Dedifferentiated amniotic fluid mesenchymal stem cell (primary cell): ENCODE results near the gene MAGI2.
"Not testable (repeated sequence)": the region's sequence is repeated elsewhere in the genome, so short reads cannot be mapped to it uniquely, and the experiment has no call there.

Experiments
- DNase-seq: peaks from one replicate; pipeline ENCODE4 v3.0.0-alpha.2; 2016; ENCODE audit errors: extremely low spot score

The MAGI2 gene

DNA sequence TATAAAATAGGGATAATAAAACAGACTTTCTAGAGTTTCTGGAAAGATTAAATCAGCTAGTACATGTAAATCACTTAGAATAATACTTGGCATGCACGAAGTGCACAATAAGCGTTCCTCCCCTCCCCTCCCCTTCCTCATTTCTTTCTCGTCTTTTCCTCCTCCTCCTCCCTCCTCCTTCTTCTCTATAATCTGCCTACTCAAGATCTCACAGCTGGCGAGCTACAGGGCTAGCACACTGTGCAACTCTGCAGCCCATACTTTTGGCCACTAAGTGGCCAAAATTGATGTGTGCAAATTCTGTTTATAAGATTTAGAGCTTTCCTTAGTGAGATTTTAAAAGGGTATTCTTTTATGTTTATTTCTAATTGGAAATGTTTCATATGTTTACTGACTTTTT, 1089.6 kb downstream of the MAGI2 start:
- DNase-seq = no peak

DNA sequence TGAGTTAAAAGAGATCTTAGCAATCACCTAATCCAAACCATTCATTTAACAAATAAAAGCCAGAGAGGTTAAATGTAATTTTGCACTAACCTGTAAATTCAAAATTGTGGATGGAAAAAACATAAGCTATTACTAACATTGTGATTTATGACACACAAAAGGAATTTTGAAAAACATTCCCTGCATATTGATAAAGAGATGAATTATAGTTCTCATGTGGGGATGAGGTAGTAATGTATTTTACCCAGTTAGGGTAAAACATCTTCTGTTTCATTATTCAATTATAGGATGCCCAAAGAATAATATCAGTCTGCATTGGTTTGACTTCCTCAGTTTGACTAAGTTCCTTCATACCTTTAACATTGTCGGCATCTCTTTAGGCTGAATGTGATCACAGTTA, 1093.6 kb downstream of the MAGI2 start:
- DNase-seq = no peak

DNA sequence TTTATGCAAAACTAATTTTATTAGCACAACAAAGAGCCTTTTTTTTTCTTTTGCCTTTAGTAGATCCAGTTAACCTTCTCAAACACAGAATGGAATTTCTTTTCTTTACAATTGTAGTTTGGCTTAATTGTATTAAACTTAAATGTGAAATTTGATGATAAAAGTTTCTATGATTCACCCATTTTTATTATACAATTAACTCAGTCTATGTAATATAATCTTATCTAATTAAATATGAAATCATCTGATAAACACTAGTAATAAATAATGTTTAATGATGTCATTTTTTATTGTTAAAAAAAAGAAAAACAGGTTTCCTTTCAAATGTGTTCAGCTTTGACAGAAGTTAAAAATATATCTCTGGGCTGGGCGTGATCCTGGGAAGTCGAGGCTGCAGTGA, 1095.8 kb downstream of the MAGI2 start:
- no peak for DNase-seq

DNA sequence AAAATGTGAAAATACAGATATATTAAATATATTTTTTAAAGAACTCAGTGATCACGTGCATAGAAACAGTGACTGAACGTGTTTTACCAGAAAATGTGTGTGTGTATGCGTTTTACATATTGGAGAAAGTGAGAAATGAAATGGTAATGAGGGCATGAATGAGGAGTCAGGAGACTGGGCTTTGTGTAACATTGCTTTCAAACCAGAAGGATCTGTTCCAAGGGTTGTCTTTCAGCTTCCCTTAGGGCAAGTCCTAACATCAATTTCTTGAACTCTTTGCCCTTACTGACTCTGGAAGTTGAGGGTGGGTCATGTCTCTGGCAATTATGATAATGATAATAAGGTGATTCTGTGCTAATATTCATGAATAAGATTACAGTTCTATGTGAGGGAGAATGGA, 1097.6 kb downstream of the MAGI2 start:
- DNase-seq = no peak

DNA sequence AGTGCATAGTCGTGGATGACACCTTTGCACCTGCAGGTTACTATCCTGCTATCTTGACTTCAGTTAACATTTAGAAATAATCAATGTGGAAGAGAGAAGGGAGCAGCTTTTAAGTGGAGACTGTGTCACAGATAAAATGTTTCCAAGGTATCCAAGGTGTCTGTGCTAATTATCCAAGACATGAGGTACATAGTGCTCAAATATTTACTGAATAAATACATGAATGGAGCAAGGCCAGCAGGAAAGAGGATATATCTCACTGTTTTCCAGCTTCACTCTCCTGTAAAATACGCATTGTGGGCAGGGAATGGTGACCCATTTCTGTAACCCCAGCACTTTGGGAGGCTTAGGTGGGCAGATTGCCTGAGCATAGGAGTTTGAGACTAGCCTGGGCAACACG, 1102.5 kb downstream of the MAGI2 start:
- no peak for DNase-seq

DNA sequence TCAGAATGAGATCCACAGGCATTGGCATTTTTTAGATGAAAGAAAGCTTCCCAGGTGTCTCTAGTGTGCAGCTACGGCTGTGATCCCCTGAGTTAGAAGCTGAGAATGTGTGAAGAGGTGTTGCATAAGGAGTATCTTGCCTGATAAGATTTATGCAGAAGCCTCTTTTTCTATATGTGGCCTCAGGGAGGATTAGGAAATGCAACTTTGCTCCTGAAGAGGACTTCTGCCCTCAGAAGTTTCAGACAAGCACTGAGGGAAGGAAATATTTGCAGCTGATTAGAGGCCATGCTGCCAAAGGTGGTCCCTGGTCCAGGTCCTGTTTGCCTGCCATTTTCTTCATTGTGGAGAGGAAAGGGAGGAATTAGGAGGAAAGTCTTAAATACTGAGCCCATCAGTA, 1103.1 kb downstream of the MAGI2 start:
- DNase-seq = no peak

DNA sequence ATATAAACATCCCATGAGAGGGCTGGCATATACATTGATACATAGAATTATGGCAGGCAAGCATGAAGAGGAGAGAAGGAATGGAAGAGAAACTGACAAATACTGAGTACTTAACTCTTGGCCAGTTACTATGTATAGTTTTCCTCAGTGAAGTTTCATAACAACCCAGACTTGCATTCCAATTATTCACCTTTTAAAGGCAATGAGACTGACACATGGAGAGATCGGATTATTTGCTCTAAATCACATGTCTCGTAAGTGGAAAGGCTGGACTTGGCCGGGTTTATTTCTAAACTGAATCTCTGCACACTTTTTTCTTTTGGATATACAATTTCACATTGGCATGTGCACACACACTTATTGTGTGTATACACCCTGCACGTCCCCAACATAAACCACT, 1106.6 kb downstream of the MAGI2 start:
- no peak for DNase-seq

DNA sequence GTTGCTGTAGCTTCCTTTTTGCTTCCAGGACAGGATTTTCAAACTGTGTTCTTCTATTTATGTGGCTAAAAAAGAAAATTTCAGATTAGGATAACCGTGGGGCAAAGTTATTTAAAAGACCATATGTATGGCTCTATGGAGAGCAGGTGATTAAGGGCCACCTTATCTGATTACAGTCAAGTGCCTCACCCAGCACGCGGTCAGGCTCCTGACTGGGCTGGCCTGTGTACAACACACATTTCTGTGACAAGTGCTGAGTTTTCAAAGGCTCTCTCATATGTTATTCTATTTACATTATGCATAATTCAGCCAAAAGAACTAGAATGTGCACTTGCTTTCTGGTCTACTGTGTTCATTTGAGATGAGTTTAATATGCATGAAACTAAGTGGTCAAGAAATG, 1107.5 kb downstream of the MAGI2 start:
- DNase-seq = no peak

DNA sequence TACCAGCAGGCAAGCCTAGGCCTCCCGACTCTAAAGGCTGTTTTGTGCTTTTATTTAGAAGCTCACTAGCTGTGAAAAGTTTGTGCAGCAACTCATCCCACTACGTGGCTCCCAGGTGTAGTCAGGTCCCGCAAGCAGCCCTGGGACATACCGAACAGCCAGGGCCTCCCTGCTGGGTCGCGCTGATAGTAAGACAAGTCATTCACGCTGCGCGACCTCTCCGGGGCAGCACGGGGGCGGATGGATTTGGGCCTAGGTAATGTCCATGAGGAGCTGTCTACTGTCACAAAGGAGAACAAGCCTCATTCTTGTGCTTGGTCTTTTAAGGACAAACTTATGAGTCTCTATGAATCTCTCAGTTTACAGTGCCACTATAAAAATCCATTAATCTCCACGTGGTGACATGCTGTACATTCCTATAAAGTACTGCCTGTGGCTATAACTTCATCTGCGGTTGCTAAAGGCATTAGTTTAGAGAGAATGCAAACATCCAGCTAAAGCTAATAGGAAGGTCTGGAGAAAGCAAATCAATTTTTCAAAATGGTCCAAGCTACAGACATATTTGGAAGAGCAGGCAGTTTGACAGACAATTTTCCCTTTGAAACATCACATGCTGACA, 1108.1 kb downstream of the MAGI2 start:
- no peak for DNase-seq

DNA sequence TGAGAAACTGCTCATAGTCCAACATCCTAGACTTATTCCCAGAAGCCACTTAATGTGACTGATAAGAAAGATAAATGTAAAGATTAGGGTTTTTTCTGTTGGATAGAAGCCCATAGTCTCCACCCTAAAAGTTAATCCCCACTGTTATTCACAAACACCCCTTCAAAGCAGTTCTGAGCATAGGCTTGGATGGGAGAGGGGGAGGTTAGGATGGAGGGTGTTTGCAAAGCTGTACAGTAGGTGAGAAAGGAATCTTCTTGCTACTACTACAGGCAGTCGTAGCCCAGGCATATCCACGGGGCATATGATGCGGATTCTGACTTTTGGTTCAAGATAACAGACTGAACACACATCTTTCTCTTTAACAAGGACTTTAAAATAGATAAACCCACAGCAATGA, 1119.0 kb downstream of the MAGI2 start:
- DNase-seq = no peak

DNA sequence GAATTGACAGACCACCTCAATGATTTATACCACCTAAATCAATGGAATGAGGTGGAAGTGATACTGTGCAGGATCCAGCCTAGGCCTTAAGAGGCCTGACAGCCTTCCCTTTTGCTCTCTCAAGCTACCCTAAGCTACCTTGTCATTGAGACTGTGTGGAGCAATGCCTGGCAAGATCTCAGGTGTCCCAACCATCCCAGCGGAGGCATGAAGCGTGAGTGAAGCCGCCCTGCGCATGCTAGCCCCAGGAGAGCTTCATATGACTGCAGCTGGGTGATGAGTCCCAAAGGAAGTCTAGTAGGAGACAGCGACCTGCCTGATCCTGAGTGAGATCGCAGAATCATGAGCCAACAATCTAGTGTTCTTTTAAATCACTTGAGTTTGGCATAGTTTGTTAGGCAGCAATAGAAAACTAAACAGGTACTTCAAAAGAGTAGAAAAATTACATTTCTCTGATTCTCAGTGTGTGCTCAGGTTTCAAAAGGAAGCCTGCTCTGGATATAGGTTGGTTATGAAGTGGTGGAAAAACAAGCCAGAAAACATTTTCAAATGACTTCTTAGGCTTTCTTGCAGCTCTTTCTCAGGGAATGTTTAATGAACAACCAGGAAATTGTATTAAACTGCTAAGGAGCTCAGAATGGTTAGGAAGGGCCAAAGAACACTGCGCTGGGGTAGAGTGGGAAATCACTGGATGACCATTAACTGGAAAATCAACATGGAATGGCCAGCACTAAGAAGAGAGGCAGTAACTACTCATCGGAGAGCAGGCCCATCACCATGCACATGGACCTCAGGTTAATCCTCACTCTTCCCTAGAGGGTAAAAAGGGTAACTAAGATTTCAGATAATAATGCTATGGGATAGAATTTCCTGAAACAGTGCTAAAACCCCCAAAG, 1119.7 kb downstream of the MAGI2 start:
- no peak for DNase-seq

DNA sequence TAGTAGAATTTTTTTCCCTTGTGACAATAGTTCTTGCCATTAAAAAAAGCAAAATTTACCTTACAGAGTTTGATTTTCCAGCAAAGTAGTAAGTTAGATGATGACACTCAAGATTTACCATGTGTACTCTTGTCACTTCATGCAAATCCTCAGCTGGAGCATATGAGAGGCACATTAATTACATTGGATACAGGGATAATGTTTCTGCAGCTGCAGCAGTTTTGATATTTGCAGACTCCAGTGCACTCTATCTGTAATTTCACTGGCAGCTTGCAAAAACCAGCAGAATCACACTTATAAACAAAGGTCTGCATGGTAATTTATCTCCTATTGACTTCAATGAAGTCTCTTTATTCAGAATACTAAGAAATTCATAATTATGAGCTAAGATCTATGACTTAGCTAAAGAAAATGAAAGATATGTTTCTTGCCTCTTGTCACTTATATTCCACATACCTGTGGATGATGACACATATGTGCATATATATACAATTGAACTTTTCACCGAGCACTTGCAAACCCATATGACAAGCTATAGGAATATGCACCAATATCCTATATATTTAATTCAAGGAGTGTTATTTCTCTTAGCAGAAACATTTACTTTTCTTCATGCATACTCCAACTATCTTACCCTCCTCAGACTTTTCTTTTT, 1124.3 kb downstream of the MAGI2 start:
- DNase-seq = no peak

DNA sequence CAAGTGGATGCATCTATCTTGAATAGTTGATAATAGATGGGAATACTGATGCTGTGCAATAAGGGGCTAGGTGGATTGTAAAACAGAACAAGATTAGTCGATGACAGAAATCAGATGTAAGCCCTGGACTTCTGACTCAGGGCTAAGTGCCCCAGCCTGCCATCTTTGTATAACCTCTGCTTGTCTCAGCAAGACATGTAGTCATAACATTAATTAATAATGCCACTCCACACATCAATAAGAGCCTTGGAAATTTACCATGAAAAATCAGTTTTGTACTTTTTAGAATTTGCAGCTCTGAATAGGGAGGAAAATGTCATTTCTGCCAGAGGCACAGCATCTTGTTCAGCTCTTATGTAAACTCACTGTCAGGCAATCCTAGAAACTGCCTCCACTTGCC, 1125.7 kb downstream of the MAGI2 start:
- DNase-seq = no peak

DNA sequence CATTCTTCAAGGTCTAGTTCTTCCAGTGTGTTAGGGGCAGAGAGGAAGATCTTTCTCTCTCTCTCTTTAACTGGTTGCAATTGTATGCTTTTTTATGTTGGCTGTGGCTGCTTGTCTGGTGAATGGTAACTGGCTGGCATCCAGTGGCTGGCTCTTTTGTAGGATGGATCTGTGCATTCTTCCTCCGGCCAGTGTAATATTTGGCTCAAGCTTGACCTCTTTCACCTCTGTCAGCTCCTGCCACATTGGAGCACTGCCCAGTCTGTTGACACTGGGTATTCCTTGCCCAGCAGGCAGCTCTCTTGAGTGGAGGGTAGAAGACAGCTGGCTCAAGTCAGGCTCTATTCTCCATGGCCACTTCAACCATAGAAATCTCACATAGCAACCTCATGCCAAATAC, 1126.6 kb downstream of the MAGI2 start:
- no peak for DNase-seq

DNA sequence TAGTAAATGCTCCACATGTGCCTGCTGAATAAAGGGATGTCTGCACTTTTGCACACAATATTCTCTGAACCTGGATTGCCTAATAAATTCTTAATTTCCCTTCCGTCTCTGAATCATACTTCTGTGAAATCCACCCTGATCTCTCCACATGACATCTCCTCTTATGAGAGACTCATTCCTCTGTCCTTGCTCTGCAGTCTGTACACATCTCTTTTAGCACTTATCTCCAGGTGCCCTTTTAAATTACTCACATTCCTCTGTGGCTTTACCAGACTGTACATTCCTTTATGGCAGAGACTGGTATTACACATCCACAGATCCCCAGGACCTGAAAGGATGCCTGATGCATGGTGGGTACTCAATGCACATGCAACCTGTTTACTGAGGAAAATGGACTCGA, 1127.3 kb downstream of the MAGI2 start:
- no peak for DNase-seq

DNA sequence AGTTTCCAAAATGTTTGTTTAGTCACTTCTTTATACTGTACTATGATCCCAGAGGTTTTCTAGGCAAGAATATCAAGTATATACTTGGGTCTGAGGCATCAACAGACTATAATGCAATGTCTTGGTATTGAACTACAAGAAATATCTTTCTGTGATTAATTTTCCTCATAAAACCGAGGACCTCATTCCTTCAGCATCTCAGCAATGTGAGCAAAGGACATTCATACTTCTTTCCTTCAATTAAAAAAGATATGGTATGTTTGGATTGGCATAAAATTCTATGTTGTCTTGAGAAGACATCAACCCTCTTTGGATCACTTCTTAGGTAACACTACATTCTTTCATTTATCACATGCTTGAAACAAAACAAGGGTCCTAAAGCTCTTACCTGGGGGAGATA, 1130.3 kb downstream of the MAGI2 start:
- no peak for DNase-seq

DNA sequence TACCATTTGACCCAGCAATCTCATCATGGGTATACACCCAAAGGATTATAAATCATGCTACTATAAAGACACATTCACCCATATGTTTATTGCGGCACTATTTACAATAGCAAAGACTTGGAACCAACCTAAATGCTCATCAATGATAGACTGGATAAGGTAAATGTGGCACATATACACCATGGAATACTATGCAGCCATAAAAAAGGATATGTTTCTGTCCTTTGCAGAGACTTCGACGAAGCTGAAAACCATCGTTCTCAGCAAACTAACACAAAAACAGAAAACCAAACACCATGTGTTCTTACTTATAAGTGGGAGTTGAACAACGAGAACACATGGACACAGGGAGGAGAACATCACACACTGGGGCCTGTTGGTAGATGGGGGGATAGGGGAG, 1131.2 kb downstream of the MAGI2 start:
- not testable (repeated sequence) for DNase-seq

DNA sequence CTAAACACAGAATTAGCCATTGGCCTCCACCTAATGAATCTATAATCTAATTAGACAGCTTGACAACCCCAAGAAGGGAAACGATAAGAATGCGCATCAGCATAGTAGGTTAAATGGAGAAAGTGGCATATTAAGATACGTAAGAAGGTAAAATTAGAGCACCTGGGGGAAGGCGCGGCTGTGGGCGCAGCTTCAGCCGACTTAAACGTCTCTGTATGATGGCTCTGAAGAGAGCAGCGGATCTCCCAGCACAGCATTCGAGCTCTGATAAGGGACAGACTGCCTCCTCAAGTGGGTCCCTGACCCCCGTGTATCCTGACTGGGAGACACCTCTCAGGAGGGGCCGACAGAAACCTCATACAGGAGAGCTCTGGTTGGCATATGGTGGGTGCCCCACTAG, 1136.1 kb downstream of the MAGI2 start:
- DNase-seq = no peak

DNA sequence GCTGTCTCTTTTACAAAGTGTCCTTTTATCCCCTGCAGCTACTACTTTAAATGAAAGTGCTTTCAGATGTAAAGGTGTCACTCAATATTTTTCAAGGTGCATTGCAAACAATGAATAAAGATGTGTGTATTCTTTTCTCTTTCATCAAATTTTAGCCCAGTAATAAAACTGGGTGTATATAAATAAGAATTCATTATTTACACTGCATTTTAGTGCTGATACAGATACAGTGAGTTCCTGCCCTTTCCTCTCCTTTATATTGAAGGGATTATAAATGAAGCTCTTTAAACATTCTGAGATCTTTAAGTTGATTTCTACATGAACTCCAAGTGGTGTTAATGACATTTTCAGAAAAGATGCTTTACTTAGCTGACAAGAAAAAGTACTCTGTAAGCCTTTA, 1137.4 kb downstream of the MAGI2 start:
- DNase-seq = no peak

DNA sequence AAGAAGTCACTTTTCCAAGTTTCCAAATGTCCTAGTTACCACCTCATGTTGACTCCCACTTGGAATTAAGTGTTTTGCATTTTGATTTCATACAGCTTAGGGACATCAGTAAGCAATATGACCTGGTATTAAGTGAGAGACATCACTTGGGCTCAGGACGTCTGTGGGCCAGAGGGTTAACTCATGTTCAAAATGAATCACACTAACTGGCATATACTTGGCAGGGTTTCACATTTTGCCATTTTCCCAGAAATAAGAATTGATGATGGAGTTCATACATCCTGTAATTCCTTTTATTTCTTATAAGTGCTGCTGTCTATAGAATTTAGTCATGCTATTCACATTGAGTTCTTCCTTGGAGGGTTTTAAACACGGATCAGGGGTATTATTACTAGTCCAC, 1138.3 kb downstream of the MAGI2 start:
- no peak for DNase-seq

DNA sequence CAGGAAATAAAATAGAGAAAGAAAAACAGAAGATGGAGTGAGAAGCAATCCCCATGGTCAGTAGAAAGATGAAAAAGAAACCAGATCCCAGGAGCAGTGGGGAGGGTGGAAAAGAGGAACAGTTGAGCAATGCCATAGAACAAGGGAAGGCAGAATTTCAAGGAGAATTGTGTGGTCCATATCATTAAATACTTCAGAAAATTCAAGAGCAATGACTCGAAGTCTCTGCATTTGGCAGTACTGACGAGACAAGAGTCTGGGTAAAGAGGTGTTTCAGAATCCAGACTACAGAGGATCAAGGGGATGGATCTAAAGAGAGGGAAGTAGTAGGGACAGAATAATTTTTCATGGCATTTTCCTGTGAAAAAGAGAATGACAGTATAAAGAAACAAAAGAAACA, 1142.3 kb downstream of the MAGI2 start:
- no peak for DNase-seq

DNA sequence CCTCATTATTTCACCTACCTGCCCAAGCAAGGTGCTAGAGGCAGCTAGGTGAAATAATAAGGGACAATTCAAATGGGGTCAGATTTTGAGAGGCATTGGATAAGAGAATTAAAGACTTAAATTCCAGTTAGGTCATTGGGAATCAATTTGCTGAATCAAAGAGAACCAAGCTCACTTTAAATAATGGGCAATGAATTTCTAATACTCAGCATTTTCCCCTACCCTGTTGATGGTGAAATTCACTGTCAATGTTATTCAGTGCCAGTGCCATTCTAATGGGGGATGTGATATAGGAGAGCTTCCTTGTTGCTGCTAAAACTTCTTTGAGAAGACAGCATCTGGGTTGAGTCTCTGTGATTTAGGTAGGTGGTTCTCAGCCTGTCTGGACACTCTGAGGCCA, 1145.6 kb downstream of the MAGI2 start:
- DNase-seq = no peak

DNA sequence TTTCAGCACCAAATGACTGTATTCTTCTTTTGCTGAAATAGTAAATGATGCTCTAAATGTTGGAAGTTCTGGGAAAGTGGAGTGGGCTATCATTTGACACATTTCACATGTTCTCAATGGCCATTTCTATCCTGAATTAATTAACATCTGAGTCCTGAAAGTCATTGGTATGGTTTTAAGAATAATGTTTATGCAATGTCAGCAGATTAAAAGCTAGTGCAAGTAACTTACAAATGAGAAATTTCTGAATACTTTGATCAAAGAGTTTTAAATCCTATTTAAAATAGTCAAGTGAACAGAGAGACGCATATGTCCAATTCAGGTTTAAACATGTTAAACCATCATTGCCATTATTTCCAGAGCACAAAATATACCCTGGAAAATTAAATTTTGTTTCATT, 1146.8 kb downstream of the MAGI2 start:
- no peak for DNase-seq
